Fibroblast of lung (primary cell): ENCODE data around the gene KCTD13.

Experiments
- EZH2 ChIP-seq: IDR thresholded peaks from 2 replicates; pipeline ENCODE4 v1.5.1; 2012; ENCODE audit warnings: low read length, control low read depth, mild to moderate bottlenecking; ENCODE audit errors: missing control alignments
- TF ChIP-seq, protein P1 (sequence below), 2 donors: IDR thresholded peaks in 1 of 2; conservative IDR thresholded peaks in 1 of 2; 1 replicate in 1 of 2; 2 replicates in 1 of 2; pipeline ENCODE4 v1.5.1; 2011 to 2012; ENCODE audit warnings: low read length in 2 of 2, control low read depth in 1 of 2, inconsistent platforms in 1 of 2, low read depth in 1 of 2, mild to moderate bottlenecking in 1 of 2

DNA sequence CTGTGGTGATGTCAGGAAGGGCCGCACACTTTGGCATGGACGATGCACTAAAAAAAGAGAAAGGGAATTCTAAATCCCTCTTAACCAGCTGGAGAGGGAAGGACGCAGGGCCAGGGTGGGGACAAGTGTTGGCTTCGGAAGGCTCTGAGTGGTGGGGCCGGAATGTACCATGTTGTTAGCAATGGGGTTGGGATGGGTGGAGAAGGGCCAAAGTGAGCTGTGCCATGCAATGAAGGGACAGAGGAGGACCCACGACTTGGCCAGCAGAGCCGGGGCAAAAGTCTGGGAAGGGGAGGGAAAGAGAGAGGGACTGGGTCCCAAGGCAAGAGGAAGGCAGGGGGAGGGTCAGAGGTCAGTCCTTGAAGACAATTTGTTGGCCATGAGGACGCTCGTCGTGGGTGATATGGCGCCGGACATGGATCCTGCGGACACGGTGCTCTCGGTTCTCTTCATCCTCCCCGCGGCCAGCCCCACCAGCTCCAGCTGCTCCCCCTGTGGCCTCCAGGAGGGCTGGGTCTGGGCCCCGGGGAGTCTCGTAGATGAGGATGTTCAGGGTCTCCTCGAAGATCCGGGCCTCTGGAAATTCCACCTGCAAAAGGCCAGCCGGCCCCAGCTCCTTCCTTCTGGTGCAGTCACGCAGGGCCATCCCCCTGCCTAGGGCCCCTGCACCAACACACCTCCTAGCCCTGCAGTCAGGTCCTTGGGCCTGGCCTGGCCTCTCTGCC is 19.3 kb downstream of the KCTD13 start:
- TF ChIP-seq, protein P1, sequence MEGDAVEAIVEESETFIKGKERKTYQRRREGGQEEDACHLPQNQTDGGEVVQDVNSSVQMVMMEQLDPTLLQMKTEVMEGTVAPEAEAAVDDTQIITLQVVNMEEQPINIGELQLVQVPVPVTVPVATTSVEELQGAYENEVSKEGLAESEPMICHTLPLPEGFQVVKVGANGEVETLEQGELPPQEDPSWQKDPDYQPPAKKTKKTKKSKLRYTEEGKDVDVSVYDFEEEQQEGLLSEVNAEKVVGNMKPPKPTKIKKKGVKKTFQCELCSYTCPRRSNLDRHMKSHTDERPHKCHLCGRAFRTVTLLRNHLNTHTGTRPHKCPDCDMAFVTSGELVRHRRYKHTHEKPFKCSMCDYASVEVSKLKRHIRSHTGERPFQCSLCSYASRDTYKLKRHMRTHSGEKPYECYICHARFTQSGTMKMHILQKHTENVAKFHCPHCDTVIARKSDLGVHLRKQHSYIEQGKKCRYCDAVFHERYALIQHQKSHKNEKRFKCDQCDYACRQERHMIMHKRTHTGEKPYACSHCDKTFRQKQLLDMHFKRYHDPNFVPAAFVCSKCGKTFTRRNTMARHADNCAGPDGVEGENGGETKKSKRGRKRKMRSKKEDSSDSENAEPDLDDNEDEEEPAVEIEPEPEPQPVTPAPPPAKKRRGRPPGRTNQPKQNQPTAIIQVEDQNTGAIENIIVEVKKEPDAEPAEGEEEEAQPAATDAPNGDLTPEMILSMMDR (conservative IDR thresholded peaks at IDR 0.05 in 1 of 2, IDR thresholded peaks at IDR 0.05 in 1 of 2; ENCODE audit: low read depth in 1 of 2, low read length in 2 of 2) = no peak
- TF ChIP-seq EZH2 = no peak
